ENCODE measurements around the gene AXIN2.

The AXIN2 gene

GRCh38 chr17:65553646-65554552 is 7.5 kb downstream of the AXIN2 start:
- no peak for DNase-seq

GRCh38 chr17:65553009-65553645 is 8.3 kb downstream of the AXIN2 start:
- DNase-seq = no peak

- no peak for DNase-seq
Observed at GRCh38 chr17:65552214-65552613, 9.2 kb downstream of the AXIN2 start.

GRCh38 chr17:65551267-65552040 is 10.0 kb downstream of the AXIN2 start:
- no peak for DNase-seq

- DNase-seq = no peak
Observed at GRCh38 chr17:65550758-65551157, 10.7 kb downstream of the AXIN2 start.

GRCh38 chr17:65550075-65550662 is 11.3 kb downstream of the AXIN2 start:
- DNase-seq = no peak

GRCh38 chr17:65548269-65548969 is 13.0 kb downstream of the AXIN2 start:
- no peak for DNase-seq

- DNase-seq = no peak
Observed at GRCh38 chr17:65547253-65547670, 14.2 kb downstream of the AXIN2 start.

- DNase-seq = no peak
Observed at GRCh38 chr17:65546579-65546978, 14.9 kb downstream of the AXIN2 start.

- no peak for DNase-seq
Observed at GRCh38 chr17:65545705-65546523, 15.5 kb downstream of the AXIN2 start.

GRCh38 chr17:65544672-65545071 is 16.8 kb downstream of the AXIN2 start:
- no peak for DNase-seq

- no peak for DNase-seq
Observed at GRCh38 chr17:65542610-65543009, 18.8 kb downstream of the AXIN2 start.

GRCh38 chr17:65542067-65542466 is 19.4 kb downstream of the AXIN2 start:
- no peak for DNase-seq

GRCh38 chr17:65541453-65541852 is 20.0 kb downstream of the AXIN2 start:
- DNase-seq = no peak

GRCh38 chr17:65539630-65540266 is 21.7 kb downstream of the AXIN2 start:
- no peak for DNase-seq

GRCh38 chr17:65538675-65539529 is 22.5 kb downstream of the AXIN2 start:
- DNase-seq = no peak

- no peak for DNase-seq
Observed at GRCh38 chr17:65537845-65538674, 23.4 kb downstream of the AXIN2 start.

- no peak for DNase-seq
Observed at GRCh38 chr17:65537343-65537844, 24.1 kb downstream of the AXIN2 start.

All from femur (tissue), 1 donor.